Pons (tissue), 1 donor: Measurements from ENCODE around the gene LASP1NB.
"Not testable (repeated sequence)": the region's sequence is repeated elsewhere in the genome, so short reads cannot be mapped to it uniquely, and the experiment has no call there.

ENCODE experiments used
- DNase-seq: peaks from one replicate; pipeline ENCODE4 v3.0.0-alpha.2; 2016; ENCODE audit warnings: low spot score

The LASP1NB gene

DNA sequence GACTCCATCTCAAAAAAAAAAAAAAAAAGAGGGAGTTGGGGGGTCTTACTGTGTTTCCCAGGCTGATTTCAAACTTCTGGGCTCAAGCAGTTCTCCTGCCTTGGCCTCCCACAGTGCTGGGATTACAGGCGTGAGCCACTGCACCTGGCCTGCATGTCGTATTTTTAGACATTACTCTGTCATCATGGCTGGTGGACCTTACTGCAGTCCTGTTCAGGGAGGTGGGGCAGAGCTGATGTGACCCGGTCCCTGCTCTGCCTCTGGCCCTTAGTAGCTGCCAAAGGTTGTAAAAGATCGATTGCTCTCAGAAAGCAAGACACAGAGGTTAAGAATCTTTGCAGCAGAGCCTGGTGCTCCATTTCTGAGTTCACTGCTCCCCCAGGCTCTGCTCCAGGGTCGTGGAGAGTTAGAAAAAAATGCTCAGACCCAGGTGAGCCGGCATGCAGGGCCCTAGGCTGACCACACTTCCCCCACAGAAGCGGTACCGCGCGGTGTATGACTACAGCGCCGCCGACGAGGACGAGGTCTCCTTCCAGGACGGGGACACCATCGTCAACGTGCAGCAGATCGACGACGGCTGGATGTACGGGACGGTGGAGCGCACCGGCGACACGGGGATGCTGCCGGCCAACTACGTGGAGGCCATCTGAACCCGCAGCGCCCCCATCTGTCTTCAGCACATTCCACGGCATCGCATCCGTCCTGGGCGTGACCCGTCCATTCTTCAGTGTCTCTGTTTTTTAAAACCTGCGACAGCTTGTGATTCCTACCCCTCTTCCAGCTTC lies 7.1 kb upstream of the LASP1NB start:
- DNase-seq: no peak

DNA sequence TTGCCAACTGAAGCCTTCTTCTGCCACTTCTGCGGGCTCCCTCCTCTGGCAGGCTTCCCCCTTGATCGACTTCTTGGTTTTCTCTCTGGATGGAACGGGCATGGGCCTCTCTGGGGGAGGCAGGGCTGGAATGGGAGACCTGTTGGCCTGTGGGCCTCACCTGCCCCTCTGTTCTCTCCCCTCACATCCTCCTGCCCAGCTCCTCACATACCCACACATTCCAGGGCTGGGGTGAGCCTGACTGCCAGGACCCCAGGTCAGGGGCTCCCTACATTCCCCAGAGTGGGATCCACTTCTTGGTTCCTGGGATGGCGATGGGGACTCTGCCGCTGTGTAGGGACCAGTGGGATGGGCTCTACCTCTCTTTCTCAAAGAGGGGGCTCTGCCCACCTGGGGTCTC lies 6.5 kb upstream of the LASP1NB start:
- no peak for DNase-seq

DNA sequence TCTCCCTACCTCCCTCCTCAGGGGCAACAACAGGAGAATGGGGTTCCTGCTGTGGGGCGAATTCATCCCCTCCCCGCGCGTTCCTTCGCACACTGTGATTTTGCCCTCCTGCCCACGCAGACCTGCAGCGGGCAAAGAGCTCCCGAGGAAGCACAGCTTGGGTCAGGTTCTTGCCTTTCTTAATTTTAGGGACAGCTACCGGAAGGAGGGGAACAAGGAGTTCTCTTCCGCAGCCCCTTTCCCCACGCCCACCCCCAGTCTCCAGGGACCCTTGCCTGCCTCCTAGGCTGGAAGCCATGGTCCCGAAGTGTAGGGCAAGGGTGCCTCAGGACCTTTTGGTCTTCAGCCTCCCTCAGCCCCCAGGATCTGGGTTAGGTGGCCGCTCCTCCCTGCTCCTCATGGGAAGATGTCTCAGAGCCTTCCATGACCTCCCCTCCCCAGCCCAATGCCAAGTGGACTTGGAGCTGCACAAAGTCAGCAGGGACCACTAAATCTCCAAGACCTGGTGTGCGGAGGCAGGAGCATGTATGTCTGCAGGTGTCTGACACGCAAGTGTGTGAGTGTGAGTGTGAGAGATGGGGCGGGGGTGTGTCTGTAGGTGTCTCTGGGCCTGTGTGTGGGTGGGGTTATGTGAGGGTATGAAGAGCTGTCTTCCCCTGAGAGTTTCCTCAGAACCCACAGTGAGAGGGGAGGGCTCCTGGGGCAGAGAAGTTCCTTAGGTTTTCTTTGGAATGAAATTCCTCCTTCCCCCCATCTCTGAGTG lies 5.9 kb upstream of the LASP1NB start:
- DNase-seq: no peak

DNA sequence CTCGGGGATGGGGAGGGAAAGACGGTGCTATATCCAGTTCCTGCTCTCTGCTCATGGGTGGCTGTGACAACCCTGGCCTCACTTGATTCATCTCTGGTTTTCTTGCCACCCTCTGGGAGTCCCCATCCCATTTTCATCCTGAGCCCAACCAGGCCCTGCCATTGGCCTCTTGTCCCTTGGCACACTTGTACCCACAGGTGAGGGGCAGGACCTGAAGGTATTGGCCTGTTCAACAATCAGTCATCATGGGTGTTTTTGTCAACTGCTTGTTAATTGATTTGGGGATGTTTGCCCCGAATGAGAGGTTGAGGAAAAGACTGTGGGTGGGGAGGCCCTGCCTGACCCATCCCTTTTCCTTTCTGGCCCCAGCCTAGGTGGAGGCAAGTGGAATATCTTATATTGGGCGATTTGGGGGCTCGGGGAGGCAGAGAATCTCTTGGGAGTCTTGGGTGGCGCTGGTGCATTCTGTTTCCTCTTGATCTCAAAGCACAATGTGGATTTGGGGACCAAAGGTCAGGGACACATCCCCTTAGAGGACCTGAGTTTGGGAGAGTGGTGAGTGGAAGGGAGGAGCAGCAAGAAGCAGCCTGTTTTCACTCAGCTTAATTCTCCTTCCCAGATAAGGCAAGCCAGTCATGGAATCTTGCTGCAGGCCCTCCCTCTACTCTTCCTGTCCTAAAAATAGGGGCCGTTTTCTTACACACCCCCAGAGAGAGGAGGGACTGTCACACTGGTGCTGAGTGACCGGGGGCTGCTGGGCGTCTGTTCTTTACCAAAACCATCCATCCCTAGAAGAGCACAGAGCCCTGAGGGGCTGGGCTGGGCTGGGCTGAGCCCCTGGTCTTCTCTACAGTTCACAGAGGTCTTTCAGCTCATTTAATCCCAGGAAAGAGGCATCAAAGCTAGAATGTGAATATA lies 4.8 kb upstream of the LASP1NB start:
- DNase-seq: no peak

DNA sequence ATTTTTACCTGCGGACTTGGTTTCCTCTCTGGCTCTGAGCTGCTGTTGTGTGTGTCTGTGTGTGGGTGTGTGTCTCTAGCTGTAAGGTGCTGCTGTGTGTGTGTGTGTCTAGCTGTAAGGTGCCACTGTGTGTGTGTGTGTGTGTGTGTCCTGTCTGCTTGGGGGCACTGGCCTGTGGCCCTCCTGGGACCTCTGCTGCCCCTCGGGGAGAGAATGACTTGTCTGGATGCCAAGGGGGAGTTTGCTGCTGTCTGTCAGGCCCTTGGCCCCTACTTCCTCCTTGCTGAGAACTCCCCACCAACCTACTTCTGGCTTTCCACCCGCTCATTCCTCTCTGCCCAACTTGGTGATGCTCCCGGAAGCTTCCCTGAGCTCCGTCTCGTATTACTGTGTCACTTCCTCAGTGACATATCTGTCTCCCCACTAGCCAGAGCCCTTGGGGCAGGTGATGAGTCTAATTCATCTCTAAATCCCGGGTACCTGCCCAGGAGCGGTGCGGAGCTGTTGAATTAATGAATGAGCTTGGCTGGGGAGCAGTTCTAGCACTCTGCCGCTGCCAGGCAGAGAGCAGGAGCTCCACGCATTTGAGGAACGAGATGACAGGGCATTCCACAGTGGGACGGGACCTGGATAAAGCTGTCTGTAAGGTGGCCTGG lies 3.5 kb upstream of the LASP1NB start:
- peak; percentile 25 for DNase-seq

DNA sequence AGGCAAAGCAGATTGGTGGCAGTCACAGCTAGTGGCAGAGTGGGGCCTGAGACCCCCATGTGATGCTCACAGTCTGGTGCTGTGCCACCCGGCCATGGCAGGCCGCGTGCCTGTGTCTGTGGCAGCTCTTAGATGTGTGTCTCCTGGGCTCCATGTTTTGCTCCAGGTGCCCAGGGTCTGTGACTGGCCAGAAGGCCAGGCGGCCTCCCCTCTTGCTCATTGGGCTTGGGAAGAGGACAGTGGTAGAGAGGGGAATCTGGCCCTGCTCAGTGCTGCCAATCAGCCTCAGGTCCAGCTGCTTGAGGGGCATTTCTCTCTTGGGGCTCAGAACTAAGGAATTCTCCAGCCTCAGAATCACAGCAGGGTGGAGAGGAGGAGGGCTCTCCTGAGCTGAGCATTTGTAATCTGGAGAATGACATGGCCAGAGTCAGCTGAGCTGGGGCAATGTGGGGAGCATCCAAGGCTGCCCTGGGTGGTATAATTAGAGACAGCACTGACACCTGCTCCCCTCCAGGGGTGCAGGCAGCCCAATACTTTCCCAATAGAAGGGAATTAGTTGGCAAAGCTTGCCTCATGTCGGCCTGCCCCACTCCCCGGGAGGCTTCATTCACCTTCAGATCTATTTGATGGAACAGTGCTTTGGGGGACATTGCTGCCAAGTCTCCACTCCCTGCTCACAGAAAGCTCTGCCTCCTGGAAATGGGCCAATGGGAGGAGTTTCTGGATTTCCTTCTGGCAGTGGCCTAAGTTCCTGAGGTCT lies 2.7 kb upstream of the LASP1NB start:
- peak; percentile 60 for DNase-seq

DNA sequence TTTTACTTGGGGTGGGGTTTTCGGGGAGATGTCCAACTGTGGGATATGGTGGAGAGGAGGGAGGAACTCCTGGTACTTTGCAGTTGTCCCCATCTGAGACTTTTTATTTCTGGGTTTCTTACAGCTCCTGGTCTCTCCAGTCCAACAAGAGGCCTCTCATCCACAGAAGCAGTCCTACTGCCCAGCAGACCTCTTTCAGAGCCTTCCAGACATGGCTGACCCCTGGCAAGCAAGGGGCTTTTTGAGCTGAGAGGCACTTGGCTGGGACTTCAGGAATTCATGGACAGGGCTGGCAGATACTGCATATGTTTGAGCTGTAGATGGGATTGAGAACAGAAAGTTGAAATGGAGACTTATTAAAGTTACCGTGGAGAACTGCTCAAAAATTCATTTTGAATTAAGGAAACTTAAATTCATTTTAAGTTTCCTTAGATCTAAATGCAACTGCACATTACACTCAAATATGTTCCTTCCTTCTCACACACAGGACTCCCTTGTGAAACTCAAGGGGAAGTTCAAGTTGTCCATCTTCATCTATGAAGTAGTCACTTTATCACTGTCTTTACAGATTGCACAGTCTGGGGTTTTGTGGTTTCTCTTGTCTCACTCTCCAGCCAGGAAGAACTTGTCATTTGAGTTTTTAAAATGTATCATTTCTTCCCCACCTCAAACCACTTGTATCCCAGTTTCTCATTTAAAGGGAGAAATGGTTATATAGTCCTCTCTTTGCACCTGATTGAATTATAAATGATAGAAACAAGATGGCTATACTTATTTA lies 1.1 kb downstream of the LASP1NB start:
- peak; percentile 37 for DNase-seq

DNA sequence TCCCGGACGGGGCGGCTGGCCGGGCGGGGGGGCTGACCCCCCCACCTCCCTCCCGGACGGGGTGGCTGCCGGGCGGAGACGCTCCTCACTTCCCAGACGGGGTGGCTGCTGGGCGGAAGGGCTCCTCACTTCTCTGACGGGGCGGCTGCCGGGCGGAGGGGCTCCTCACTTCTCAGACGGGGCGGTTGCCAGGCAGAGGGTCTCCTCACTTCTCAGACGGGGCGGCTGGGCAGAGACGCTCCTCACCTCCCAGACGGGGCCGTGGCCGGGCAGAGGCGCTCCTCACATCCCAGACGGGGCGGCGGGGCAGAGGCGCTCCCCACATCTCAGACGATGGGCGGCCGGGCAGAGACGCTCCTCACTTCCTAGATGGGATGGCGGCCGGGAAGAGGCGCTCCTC lies 5.4 kb downstream of the LASP1NB start:
- DNase-seq: not testable (repeated sequence)

DNA sequence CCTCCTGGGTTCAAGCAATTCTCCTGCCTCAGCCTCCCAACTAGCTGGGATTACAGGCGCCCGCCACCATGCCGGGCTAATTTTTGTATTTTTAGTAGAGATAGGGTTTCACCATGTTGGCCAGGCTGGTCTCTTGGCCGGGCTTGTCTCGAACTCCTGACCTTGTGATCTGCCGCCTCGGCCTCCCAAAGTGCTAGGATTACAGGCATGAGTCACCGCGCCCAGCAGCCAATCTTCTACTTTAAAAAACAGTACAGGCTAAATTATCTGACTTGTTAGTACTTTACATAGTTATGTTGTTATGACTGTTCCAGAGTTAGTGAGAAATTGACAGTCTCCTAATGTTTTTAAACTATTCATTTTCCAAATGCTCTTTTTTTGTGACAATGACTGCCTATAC lies 8.5 kb downstream of the LASP1NB start:
- DNase-seq: not testable (repeated sequence)

DNA sequence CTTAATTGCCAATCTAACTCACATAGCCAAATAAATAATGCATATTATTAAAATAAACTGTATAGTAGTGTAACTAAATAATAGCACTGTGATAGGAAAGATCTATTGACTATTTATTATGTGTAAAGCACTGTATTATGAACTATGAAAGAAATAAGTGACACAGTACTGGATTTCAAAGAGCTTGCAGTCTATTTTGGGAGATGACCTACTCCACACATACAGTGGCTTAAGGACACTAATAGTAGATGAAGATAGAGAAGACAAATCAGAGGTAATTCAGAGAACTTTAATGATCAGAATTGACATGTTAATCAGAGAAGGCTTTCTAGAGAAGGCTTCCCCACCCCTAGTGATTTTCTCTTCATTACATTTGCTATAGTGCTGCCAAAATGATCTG lies 14.6 kb downstream of the LASP1NB start:
- DNase-seq: no peak

DNA sequence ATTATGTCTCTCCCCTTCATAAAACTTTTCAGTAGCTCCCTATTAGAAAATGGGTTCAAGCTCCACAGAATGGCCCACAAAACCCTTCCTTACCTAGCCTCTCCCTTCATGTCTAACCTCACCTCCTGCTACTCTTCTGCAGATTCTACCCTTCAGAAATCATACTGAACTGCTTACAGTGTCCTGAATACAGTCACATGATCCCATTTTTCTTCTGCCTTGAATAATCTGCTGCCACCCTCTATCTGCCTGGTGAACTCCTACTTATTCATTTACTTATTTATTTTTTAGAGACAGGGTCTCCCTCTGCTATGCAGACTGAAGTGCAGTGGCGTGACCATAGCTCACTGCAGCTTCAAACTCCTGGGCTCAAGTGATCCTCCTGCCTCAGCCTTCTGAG lies 15.0 kb downstream of the LASP1NB start:
- DNase-seq: no peak

DNA sequence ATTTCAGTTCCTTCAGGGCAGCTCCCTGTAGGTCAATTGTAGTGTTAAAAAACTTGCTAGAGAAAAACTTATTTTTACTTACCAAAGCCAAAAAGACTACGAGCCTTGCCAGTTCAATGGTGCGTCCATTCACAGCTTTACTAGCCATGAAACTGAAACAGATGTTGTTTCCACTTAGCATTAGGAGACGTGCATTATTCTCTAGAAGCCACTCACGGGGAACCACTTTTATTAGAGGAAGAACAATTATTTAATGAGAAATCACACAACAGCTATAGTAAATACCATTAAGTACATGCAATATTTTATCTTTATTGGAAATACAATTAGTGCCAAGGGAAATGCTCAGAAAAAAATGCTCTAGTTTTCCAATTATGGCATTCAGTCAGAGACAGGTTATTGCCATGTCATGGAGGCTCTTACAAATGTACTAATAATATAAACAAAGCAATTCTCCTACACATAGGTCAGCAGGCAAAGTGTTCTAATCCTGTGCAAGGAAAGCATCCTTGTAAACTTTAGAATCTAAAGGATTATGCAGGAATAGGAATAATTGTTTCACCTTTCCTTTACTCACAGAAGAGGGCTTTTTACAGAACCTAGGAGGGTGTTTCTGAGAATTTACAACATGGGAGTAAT lies 17.4 kb downstream of the LASP1NB start:
- DNase-seq: no peak

DNA sequence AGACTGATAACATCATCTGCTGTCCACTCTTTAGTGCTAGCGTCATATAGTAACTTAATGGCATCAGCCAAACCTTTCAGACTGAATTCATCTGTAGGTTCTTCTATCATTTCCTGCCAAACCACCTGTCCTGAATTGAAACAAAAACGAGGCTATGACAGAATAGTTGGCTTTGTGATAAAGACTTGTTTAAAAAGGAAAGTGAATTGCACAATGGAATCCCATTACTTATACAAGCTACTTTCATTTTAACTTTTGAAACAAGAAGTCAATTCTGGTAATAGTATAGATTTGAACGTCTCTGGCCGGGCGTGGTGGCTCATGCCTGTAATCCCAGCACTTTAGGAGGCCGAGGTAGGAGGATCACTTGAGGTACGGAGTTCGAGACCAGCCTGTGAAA lies 18.2 kb downstream of the LASP1NB start:
- DNase-seq: no peak

DNA sequence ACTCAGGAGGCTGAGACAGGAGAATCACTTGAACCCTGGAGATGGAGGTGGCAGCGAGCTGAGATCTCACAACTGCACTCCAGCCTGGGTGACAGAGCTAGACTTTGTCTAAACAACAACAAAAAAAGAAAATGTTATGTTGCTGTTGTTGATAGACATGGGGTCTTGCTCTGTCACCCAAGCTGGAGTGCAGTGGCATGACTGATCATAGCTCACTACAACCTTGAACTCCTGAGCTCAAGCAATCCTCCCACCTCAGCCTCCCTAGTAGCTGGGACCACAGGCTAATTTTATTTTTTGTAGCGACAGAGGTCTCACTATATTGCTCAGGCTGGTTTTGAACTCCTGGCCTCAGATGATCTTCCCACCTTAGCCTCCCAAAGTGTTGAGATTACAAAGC lies 21.8 kb downstream of the LASP1NB start:
- no peak for DNase-seq

DNA sequence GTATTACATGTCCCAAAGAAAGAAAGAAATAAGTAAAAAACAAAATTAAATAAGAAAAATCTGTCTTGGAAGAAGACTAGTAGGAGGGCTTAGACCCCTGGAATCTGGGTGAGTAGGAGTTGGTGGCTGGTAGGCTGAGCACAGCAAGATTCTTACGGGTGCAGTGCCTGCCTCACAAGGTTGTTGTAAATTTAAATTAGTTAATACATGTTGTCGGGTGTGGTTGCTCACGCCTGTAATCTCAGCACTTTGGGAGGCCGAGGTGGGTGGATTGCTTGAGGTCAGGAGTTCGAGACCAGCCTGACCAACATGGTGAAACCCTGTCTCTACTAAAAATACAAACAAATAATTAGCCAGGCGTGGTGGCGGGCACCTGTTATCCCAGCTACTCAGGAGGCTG lies 28.4 kb downstream of the LASP1NB start:
- DNase-seq: not testable (repeated sequence)

DNA sequence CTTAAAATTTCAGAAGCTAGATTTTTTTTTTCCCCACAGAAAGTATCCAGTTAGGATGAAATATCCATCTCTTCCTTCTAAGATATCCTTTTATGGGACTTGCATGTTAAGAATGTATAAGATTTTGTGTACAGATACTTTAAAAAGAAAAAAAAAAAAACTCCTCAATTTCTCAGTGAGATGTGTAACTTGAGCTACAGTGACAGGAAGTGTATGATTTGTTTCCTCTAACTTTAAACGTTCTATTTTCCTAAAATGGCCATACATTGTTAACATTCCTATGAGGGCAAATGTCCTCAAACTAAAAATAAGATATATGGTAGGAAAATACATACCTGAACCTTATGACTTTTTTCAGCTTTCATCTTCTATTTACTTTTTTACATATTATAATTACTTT lies 32.9 kb downstream of the LASP1NB start:
- no peak for DNase-seq

DNA sequence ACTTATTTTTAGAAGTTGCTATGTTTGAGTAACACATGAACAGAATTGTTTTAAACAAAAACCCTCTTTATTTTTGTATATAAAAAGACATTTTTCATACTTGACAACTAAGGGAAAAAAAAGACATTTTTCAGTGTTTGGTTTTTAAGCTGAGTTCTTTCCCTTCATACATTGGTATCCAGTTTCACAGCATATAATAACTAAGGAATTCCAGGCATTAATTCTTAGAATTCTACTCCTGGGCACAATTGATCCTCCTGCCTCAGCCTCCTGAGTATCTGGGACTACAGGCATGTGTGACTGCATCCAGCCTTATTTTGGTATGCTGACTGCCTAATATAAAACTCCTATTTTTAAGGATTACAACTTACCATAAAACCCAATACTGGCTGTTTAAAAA lies 33.3 kb downstream of the LASP1NB start:
- no peak for DNase-seq

DNA sequence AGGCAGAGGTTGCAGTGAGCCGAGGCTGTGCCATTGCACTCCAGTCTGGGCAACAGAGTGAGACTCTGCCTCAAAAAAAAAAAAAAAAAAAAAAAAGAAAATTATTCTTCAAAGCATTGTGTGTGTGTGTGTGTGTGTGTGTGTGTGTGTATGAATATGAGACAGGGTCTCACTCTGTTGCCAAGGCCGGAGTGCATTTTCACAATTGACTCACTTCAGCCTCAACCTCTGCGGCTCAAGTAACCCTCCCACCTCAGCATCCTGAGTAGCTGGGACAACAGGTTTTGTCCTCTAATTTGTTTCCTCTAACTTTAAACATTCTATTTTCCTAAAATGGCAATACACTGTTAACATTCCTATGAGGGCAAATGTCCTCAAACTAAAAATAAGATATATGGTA lies 34.1 kb downstream of the LASP1NB start:
- no peak for DNase-seq

DNA sequence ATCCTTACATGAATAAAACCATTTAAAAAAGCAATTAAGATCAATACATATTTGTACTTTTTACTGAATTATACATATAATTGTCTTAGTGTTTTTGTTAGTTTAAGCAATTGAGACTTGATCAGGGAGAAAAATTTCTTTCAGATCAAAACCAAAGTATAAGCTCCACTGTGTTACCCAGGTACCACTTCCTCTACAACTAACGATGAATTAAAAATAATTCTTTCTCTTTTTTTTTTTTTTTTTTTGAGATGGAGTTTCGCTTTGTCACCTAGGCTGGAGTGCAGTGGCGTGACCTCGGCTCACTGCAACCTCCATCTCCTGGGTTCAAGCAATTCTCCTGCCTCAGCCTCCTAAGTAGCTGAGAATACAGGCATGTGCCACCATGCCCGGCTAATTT lies 35.0 kb downstream of the LASP1NB start:
- no peak for DNase-seq

DNA sequence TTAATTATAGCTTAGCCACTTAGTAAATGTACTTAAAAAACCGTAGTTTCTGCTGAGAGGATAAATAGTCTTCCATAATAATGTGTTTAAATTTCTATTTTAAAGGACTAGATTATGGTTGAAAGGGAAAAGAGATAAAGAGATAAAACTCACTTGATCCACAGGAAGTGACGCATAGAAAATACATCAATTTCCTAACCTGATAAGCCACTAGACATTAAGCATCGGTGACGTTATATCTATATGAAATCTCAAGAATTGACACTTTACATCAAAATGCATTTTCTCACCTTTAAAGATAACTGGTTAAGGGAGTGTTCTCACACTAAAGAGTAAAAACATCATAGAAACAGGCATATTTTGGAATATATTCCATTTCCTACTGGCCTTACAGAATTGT lies 36.0 kb downstream of the LASP1NB start:
- no peak for DNase-seq
